K562 (cell line): ENCODE measurements around the gene SPRED2. TPM values are rescaled to one million over a fixed set of nuclear protein-coding genes. Genes with fewer than 3 reads are reported as not detected.

ENCODE experiments used
- BRD4 ChIP-seq: fragments of 200-600 bp; sonication (generic); IDR thresholded peaks from 2 replicates; pipeline ENCODE4 v1.6.1; 2017; ENCODE audit warnings: inconsistent platforms
- GABPB2 ChIP-seq: fragments of 250-450 bp; sonication (Bioruptor Pico); conservative IDR thresholded peaks from 2 replicates; pipeline ENCODE4 v1.5.1; 2021; ENCODE audit warnings: mild to moderate bottlenecking
- GATAD2B ChIP-seq: fragments of 450-650 bp; IDR thresholded peaks from 2 replicates; pipeline ENCODE4 v1.6.1; 2017; ENCODE audit warnings: mild to moderate bottlenecking, borderline replicate concordance
- KLF1 ChIP-seq: fragments of 450-650 bp; IDR thresholded peaks from 2 replicates; pipeline ENCODE4 v1.6.1; 2016; ENCODE audit warnings: missing genetic modification characterization, missing compliant biosample characterization
- KLF16 ChIP-seq: IDR thresholded peaks from 2 replicates; pipeline ENCODE4 v1.6.1; 2016; ENCODE audit warnings: antibody characterized with exemption
- MED1 ChIP-seq: sonication (generic); formaldehyde crosslinking; IDR thresholded peaks from 2 replicates; pipeline ENCODE4 v1.8.1; 2023; ENCODE audit warnings: missing genetic modification reagents, borderline replicate concordance
- MYNN ChIP-seq, 2 experiments: sonication (generic); formaldehyde crosslinking in 1 of 2; IDR thresholded peaks; 2 replicates each; pipeline versions ENCODE4 v1.5.0 to v1.6.1; 2016 to 2020; ENCODE audit warnings: antibody characterized with exemption in 1 of 2, missing genetic modification reagents in 1 of 2
- NCOA1 ChIP-seq: fragments of 450-650 bp; IDR thresholded peaks from 2 replicates; pipeline ENCODE4 v1.6.1; 2016; ENCODE audit warnings: low read depth
- NCOA4 ChIP-seq: fragments of 450-650 bp; IDR thresholded peaks from 2 replicates; pipeline ENCODE4 v1.6.1; 2018; ENCODE audit warnings: mild to moderate bottlenecking; ENCODE audit not compliant: partially characterized antibody
- NFE2L1 ChIP-seq: fragments of 450-650 bp; IDR thresholded peaks from 2 replicates; pipeline ENCODE4 v1.6.1; 2016; ENCODE audit warnings: missing genetic modification characterization, low read depth, mild to moderate bottlenecking, missing compliant biosample characterization, moderate library complexity, borderline replicate concordance
- NFIC ChIP-seq: fragments of 450-650 bp; IDR thresholded peaks from 2 replicates; pipeline ENCODE4 v1.6.1; 2017; ENCODE audit warnings: mild to moderate bottlenecking, inconsistent platforms
- SMARCA5 ChIP-seq: fragments of 450-650 bp; IDR thresholded peaks from 2 replicates; pipeline ENCODE4 v1.6.1; 2016
- SMARCB1 ChIP-seq: IDR thresholded peaks from 2 replicates; pipeline ENCODE4 v1.6.1; 2011; ENCODE audit warnings: improper control_type of control experiment, low read depth; ENCODE audit not compliant: insufficient read length
- SRSF9 ChIP-seq: fragments of 200-400 bp; formaldehyde crosslinking; IDR thresholded peaks from 2 replicates; pipeline ENCODE4 v1.6.1; 2017; ENCODE audit warnings: low read depth, low read length, borderline replicate concordance
- ZKSCAN3 ChIP-seq: fragments of 250-450 bp; sonication (Bioruptor Pico); IDR thresholded peaks from 2 replicates; pipeline ENCODE4 v1.4.0; 2020
- ZNF174 ChIP-seq: fragments of 250-450 bp; sonication (Bioruptor Pico); IDR thresholded peaks from 2 replicates; pipeline ENCODE4 v1.4.0; 2020; ENCODE audit warnings: mild to moderate bottlenecking
- ZNF197 ChIP-seq: fragments of 200-800 bp; sonication (Bioruptor generic); IDR thresholded peaks from 2 replicates; pipeline ENCODE4 v1.6.1; 2016; ENCODE audit warnings: low read depth, missing genetic modification characterization, missing compliant biosample characterization
- ZNF232 ChIP-seq: sonication (generic); formaldehyde crosslinking; IDR thresholded peaks from 2 replicates; pipeline ENCODE4 v1.8.0; 2022; ENCODE audit warnings: mild to moderate bottlenecking, missing genetic modification reagents
- ZNF518B ChIP-seq: fragments of 250-450 bp; sonication (Bioruptor Pico); IDR thresholded peaks from 2 replicates; pipeline ENCODE4 v1.5.0; 2021; ENCODE audit warnings: mild to moderate bottlenecking, moderate library complexity
- ZNF707 ChIP-seq: fragments of 250-450 bp; sonication (Bioruptor Pico); conservative IDR thresholded peaks from 2 replicates; pipeline ENCODE4 v1.8.0; 2022; ENCODE audit warnings: inconsistent platforms, mild to moderate bottlenecking, moderate library complexity
- polyA plus RNA-seq, 8 experiments: library from polyadenylated mRNA; depleted of rRNA in 4 of 8; stranded (reverse) in 5 of 8; unstranded in 3 of 8; fragments of >200 nt; fragmentation: Nextera tagmentation in 2 of 8; fragmentation: Illumina TruSeq in 1 of 8; extraction: Ambion mirVana in 2 of 8; extraction: Trizol in 1 of 8; gene quantifications; 2 replicates each; pipeline versions ENCODE4 v1.2.1 to v1.2.3, GENCODE V29; 2011 to 2014; ENCODE audit warnings: inconsistent platforms in 1 of 8, missing spikeins in 1 of 8
- total RNA-seq, 7 experiments: library from RNA; depleted of rRNA in 6 of 7; stranded (reverse); fragments of >200 nt in 6 of 7; fragmentation: Illumina TruSeq in 2 of 7; extraction: Trizol in 2 of 7; gene quantifications; 2 replicates each; pipeline versions ENCODE4 v1.2.1 to v1.2.3, GENCODE V29; 2011 to 2021; ENCODE audit warnings: low replicate concordance in 1 of 7
- TF ChIP-seq, protein P1 (sequence below): sonication (generic); formaldehyde crosslinking; IDR thresholded peaks from 2 replicates; pipeline ENCODE4 v1.9.0; 2022; ENCODE audit warnings: mild to moderate bottlenecking, missing genetic modification reagents
- TF ChIP-seq, protein P2 (sequence below): fragments of 450-650 bp; formaldehyde crosslinking; IDR thresholded peaks from 2 replicates; pipeline ENCODE4 v1.4.0; 2020; ENCODE audit warnings: mild to moderate bottlenecking
- TF ChIP-seq, protein P3 (sequence below), 2 experiments: fragments of 450-650 bp; conservative IDR thresholded peaks; 2 replicates each; pipeline ENCODE4 v1.6.1; 2017; ENCODE audit warnings: mild to moderate bottlenecking in 2 of 2, moderate library complexity in 2 of 2

SPRED2 gene
- total and polyA plus RNA-seq, 9 of the 15 experiments (the other 6 are each of a cell fraction or from before 2014, with no cell fraction given) = 4.6 to 50.8 (median 14.1) TPM

GRCh38 chr2:65430603-65431420 is 1.6 kb downstream of the SPRED2 start (continued):
- TF ChIP-seq, protein P1, sequence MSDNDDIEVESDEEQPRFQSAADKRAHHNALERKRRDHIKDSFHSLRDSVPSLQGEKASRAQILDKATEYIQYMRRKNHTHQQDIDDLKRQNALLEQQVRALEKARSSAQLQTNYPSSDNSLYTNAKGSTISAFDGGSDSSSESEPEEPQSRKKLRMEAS (CRISPR knock-in tag) = no peak; the same call in 1 of the 2 replicates
- TF ChIP-seq, protein P2, sequence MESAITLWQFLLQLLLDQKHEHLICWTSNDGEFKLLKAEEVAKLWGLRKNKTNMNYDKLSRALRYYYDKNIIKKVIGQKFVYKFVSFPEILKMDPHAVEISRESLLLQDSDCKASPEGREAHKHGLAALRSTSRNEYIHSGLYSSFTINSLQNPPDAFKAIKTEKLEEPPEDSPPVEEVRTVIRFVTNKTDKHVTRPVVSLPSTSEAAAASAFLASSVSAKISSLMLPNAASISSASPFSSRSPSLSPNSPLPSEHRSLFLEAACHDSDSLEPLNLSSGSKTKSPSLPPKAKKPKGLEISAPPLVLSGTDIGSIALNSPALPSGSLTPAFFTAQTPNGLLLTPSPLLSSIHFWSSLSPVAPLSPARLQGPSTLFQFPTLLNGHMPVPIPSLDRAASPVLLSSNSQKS (CRISPR knock-in tag) = no peak
- TF ChIP-seq, protein P3, sequence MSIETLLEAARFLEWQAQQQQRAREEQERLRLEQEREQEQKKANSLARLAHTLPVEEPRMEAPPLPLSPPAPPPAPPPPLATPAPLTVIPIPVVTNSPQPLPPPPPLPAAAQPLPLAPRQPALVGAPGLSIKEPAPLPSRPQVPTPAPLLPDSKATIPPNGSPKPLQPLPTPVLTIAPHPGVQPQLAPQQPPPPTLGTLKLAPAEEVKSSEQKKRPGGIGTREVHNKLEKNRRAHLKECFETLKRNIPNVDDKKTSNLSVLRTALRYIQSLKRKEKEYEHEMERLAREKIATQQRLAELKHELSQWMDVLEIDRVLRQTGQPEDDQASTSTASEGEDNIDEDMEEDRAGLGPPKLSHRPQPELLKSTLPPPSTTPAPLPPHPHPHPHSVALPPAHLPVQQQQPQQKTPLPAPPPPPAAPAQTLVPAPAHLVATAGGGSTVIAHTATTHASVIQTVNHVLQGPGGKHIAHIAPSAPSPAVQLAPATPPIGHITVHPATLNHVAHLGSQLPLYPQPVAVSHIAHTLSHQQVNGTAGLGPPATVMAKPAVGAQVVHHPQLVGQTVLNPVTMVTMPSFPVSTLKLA (conservative IDR thresholded peaks at IDR 0.05) = peak; percentile 52 to 62
- TF ChIP-seq KLF16 (no peak), MYNN (IDR thresholded peaks at IDR 0.05) (0 out of 2 replicates have a peak, but pooled peaks have one; percentile 1), MYNN (CRISPR knock-in tag; IDR thresholded peaks at IDR 0.05) (no peak), GABPB2 (no peak), NFE2L1 (no peak), SRSF9 (no peak), GATAD2B (peak; percentile 59; the same call in 1 of the 2 replicates), ZNF174 (no peak), NCOA1 (no peak), ZNF707 (no peak), ZNF232 (no peak), SMARCB1 (no peak), ZNF518B (CRISPR knock-in tag) (no peak), ZKSCAN3 (CRISPR knock-in tag) (no peak), NFIC (no peak), MED1 (CRISPR knock-in tag) (0 out of 2 replicates have a peak, but pooled peaks have one; percentile 64), SMARCA5 (no peak), ZNF197 (CRISPR knock-in tag) (no peak), NCOA4 (no peak), KLF1 (tag) (no peak), BRD4 (no peak)
